ENCODE measurements around the gene RNF225. TPM values are rescaled to one million over a fixed set of nuclear protein-coding genes. Genes with fewer than 3 reads are reported as not detected.
"Not testable (repeated sequence)": the region's sequence is repeated elsewhere in the genome, so short reads cannot be mapped to it uniquely, and the experiment has no call there.

RNF225 gene
- total RNA-seq = 0.79 and 1.9 TPM in 2 replicates

GRCh38 chr19:58395220-58395978, at the start of gene RNF225:
Gene RNF225, plus strand, starts transcription at chr19:58395656. Its CDS starts 434 bp downstream, at chr19:58396090.
- H3K4me3 ChIP-seq (ENCODE audit: low read depth, low read length) = peak within 1 kb of the TSS; percentile 45
- H3K27me3 ChIP-seq (ENCODE audit: control insufficient read depth, insufficient read depth, low read length) = no peaks in the 10 kb centered on the region
- FAIRE-seq (no peak), DNase-seq (ENCODE audit: low read depth) (peak; percentile 79)
- peaks cover 18% of the 10 kb centered on the region for H3K36me3 ChIP-seq (ENCODE audit: control insufficient read depth, insufficient read depth, low read length)
- TF ChIP-seq CTCF (IDR thresholded peaks at IDR 0.05; ENCODE audit: insufficient read depth, low read length, severe bottlenecking) = no peak

- H3K4me3 ChIP-seq (ENCODE audit: low read depth, low read length) = peak overlapping the region; percentile 36
- FAIRE-seq (no peak), DNase-seq (ENCODE audit: low read depth) (no peak)
- H3K36me3 ChIP-seq (ENCODE audit: control insufficient read depth, insufficient read depth, low read length) = no peaks in the 10 kb centered on the region
- H3K27me3 ChIP-seq (ENCODE audit: control insufficient read depth, insufficient read depth, low read length) = peaks cover 6% of the 10 kb centered on the region
- TF ChIP-seq CTCF (IDR thresholded peaks at IDR 0.05; ENCODE audit: insufficient read depth, low read length, severe bottlenecking) = no peak
Observed at GRCh38 chr19:58346961-58347929, 48.2 kb upstream of the RNF225 start.

- FAIRE-seq = not testable (repeated sequence)
Observed at GRCh38 chr19:58348080-58348479, 47.4 kb upstream of the RNF225 start.

GRCh38 chr19:58349590-58349989, 45.9 kb upstream of the RNF225 start:
- FAIRE-seq = no peak
- TF ChIP-seq CTCF (IDR thresholded peaks at IDR 0.05; ENCODE audit: insufficient read depth, low read length, severe bottlenecking) = no peak
- Histone ChIP-seq H3K4me3 (ENCODE audit: low read depth, low read length) (no peak overlapping the region), H3K27me3 (ENCODE audit: control insufficient read depth, insufficient read depth, low read length) (peaks cover 6% of the 10 kb centered on the region), H3K36me3 (ENCODE audit: control insufficient read depth, insufficient read depth, low read length) (no peaks in the 10 kb centered on the region)
- no peak for DNase-seq (ENCODE audit: low read depth)

More at GRCh38 chr19:58348080-58348479, 47.4 kb upstream of the RNF225 start:
- not testable (repeated sequence) for DNase-seq (ENCODE audit: low read depth); H3K27me3 ChIP-seq (ENCODE audit: control insufficient read depth, insufficient read depth, low read length); H3K36me3 ChIP-seq (ENCODE audit: control insufficient read depth, insufficient read depth, low read length)
- peak overlapping the region; percentile 36 for H3K4me3 ChIP-seq (ENCODE audit: low read depth, low read length)

- no peak for DNase-seq (ENCODE audit: low read depth)
- Histone ChIP-seq H3K4me3 (ENCODE audit: low read depth, low read length) (no peak overlapping the region), H3K27me3 (ENCODE audit: control insufficient read depth, insufficient read depth, low read length) (peaks cover 6% of the 10 kb centered on the region), H3K36me3 (ENCODE audit: control insufficient read depth, insufficient read depth, low read length) (no peaks in the 10 kb centered on the region)
- no peak for TF ChIP-seq CTCF (IDR thresholded peaks at IDR 0.05; ENCODE audit: insufficient read depth, low read length, severe bottlenecking)
- FAIRE-seq = no peak
Observed at GRCh38 chr19:58350001-58350861, 45.2 kb upstream of the RNF225 start.
